ENCODE data around the gene TRUB1.

DNA sequence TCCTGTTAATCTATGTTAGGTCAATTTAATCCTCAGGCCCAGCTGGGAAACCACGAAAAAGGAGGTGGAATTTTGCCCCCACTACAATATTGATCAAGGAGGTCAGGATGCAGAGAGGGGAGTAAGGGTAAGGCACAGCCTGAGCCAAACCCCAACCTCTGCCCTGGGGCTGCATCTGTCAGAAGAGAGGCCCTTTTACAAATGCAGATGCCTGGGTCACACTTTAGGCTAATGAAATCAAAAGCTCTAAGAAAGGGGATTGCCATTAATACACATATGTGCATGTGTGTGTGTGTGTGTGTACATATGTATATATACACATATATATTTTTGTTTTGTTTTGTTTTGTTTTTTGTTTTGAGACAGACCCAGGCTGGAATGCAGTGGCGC is 25.5 kb upstream of the TRUB1 start:
- TF ChIP-seq, protein P1, sequence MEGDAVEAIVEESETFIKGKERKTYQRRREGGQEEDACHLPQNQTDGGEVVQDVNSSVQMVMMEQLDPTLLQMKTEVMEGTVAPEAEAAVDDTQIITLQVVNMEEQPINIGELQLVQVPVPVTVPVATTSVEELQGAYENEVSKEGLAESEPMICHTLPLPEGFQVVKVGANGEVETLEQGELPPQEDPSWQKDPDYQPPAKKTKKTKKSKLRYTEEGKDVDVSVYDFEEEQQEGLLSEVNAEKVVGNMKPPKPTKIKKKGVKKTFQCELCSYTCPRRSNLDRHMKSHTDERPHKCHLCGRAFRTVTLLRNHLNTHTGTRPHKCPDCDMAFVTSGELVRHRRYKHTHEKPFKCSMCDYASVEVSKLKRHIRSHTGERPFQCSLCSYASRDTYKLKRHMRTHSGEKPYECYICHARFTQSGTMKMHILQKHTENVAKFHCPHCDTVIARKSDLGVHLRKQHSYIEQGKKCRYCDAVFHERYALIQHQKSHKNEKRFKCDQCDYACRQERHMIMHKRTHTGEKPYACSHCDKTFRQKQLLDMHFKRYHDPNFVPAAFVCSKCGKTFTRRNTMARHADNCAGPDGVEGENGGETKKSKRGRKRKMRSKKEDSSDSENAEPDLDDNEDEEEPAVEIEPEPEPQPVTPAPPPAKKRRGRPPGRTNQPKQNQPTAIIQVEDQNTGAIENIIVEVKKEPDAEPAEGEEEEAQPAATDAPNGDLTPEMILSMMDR (IDR thresholded peaks at IDR 0.05; ENCODE audit: low read length), result no peak
- TF ChIP-seq EZH2phosphoT487 (IDR thresholded peaks at IDR 0.05; ENCODE audit: low read length) (no peak), EZH2 (optimal IDR thresholded peaks at IDR 0.05; ENCODE audit: low read depth, low read length) (no peak)
